NCI-H2171 (cell line): ENCODE measurements around the gene PDHA2.
"Not testable (repeated sequence)": the region's sequence is repeated elsewhere in the genome, so short reads cannot be mapped to it uniquely, and the experiment has no call there.

Experiments
- DNase-seq: peaks from one replicate; lab custom pipeline; 2025; lab: John Stamatoyannopoulos, UW

PDHA2 gene

GRCh38 chr4:95839891-95840290 lies at the start of gene PDHA2:
PDHA2 (plus strand) TSS chr4:95840093; CDS start chr4:95840151, 58 bp downstream.
- DNase-seq = no peak

GRCh38 chr4:95798003-95798402 lies 41.9 kb upstream of the PDHA2 start:
- DNase-seq = no peak

- no peak for DNase-seq
Observed at GRCh38 chr4:95798727-95799126, 41.2 kb upstream of the PDHA2 start.

- no peak for DNase-seq
Observed at GRCh38 chr4:95821867-95822266, 18.0 kb upstream of the PDHA2 start.

- no peak for DNase-seq
Observed at GRCh38 chr4:95825546-95825945, 14.3 kb upstream of the PDHA2 start.

- DNase-seq = no peak
Observed at GRCh38 chr4:95830651-95831050, 9.2 kb upstream of the PDHA2 start.

- DNase-seq = no peak
Observed at GRCh38 chr4:95831166-95831565, 8.7 kb upstream of the PDHA2 start.

GRCh38 chr4:95833711-95834194 lies 6.1 kb upstream of the PDHA2 start:
- no peak for DNase-seq

- no peak for DNase-seq
Observed at GRCh38 chr4:95835672-95836071, 4.2 kb upstream of the PDHA2 start.

- DNase-seq = no peak
Observed at GRCh38 chr4:95838192-95838591, 1.7 kb upstream of the PDHA2 start.

GRCh38 chr4:95847908-95848460 lies 8.1 kb downstream of the PDHA2 start:
- no peak for DNase-seq

GRCh38 chr4:95850161-95850560 lies 10.3 kb downstream of the PDHA2 start:
- DNase-seq = no peak

GRCh38 chr4:95857761-95858160 lies 17.9 kb downstream of the PDHA2 start:
- no peak for DNase-seq

- peak; percentile 17 for DNase-seq
Observed at GRCh38 chr4:95867919-95868318, 28.0 kb downstream of the PDHA2 start.

- DNase-seq = not testable (repeated sequence)
Observed at GRCh38 chr4:95869414-95869813, 29.5 kb downstream of the PDHA2 start.

- no peak for DNase-seq
Observed at GRCh38 chr4:95869961-95870500, 30.1 kb downstream of the PDHA2 start.

GRCh38 chr4:95877636-95878035 lies 37.7 kb downstream of the PDHA2 start:
- DNase-seq = no peak

- no peak for DNase-seq
Observed at GRCh38 chr4:95887551-95887950, 47.7 kb downstream of the PDHA2 start.

GRCh38 chr4:95889662-95890061 lies 49.8 kb downstream of the PDHA2 start:
- DNase-seq = no peak
